ENCODE data around the gene RABL6. TPM values are rescaled to one million over a fixed set of nuclear protein-coding genes. Genes with fewer than 3 reads are reported as not detected.
"Not testable (repeated sequence)": the region's sequence is repeated elsewhere in the genome, so short reads cannot be mapped to it uniquely, and the experiment has no call there.

The RABL6 gene
- total and polyA plus RNA-seq, 3 donors from 2014 or later, result 69.1 to 103 (median 95.1) TPM

GRCh38 chr9:136835932-136836904 is 28.5 kb downstream of the RABL6 start:
- TF ChIP-seq POLR2A (IDR thresholded peaks at IDR 0.05) (no peak), CTCF (IDR thresholded peaks at IDR 0.05) (no peak)
- Histone ChIP-seq H3K9me3 (no peaks in the 10 kb centered on the region), H3K4me3 (no peak overlapping the region), H3K4me1 (peaks cover 11% of the 10 kb centered on the region), H3K27me3 (no peaks in the 10 kb centered on the region), H3K36me3 (ENCODE audit: low read depth, missing control alignments) (no peaks in the 10 kb centered on the region), H3K27ac (no peak overlapping the region)
- no peak for DNase-seq
- WGBS, 2 donors, result 79 to 89% methylated on average over 6 to 21 of the region's 21 CpGs
- intact Hi-C loops (cut with DNase I; ENCODE audit: low total_unique reads), result loop anchor here (10.0 kb wide), 1 partner anchor 199 kb away; the partner anchor contains the start of gene FUT7

- Histone ChIP-seq H3K4me3 (no peak overlapping the region), H3K4me1 (peaks cover 21% of the 10 kb centered on the region), H3K36me3 (ENCODE audit: low read depth, missing control alignments) (no peaks in the 10 kb centered on the region), H3K27me3 (no peaks in the 10 kb centered on the region), H3K27ac (no peak overlapping the region), H3K9me3 (no peaks in the 10 kb centered on the region)
- 93 to 95% methylated on average over 6 to 26 of the region's 27 CpGs for WGBS, 2 donors
- intact Hi-C loops (cut with DNase I; ENCODE audit: low total_unique reads), result loop anchor here (10.0 kb wide), 1 partner anchor 198 kb away; the partner anchor contains the start of gene FUT7
- no peak for DNase-seq
- TF ChIP-seq CTCF (IDR thresholded peaks at IDR 0.05), result no peak
- no peak for TF ChIP-seq POLR2A (IDR thresholded peaks at IDR 0.05)
These were observed 29.6 kb downstream of the RABL6 start for GRCh38 chr9:136837146-136837855.

GRCh38 chr9:136837856-136838277 is 30.1 kb downstream of the RABL6 start:
- H3K4me3 ChIP-seq; H3K36me3 ChIP-seq (ENCODE audit: low read depth, missing control alignments); H3K9me3 ChIP-seq; H3K27me3 ChIP-seq; DNase-seq; H3K27ac ChIP-seq: not testable (repeated sequence)
- H3K4me1 ChIP-seq, result peaks cover 21% of the 10 kb centered on the region
- WGBS, 2 donors, result 87 to 100% methylated on average over 1 to 15 of the region's 15 CpGs
- intact Hi-C loops (cut with DNase I; ENCODE audit: low total_unique reads), result loop anchor here (10.0 kb wide), 1 partner anchor 197 kb away; the partner anchor contains the start of gene FUT7

GRCh38 chr9:136838314-136839228 is 30.8 kb downstream of the RABL6 start:
- 80 to 94% methylated on average over 6 to 26 of the region's 29 CpGs for WGBS, 2 donors
- Histone ChIP-seq H3K36me3 (ENCODE audit: low read depth, missing control alignments) (no peaks in the 10 kb centered on the region), H3K4me3 (no peak overlapping the region), H3K27ac (no peak overlapping the region), H3K4me1 (peaks cover 28% of the 10 kb centered on the region), H3K27me3 (no peaks in the 10 kb centered on the region), H3K9me3 (no peaks in the 10 kb centered on the region)
- DNase-seq, result no peak
- TF ChIP-seq POLR2A (IDR thresholded peaks at IDR 0.05) (no peak), CTCF (IDR thresholded peaks at IDR 0.05) (no peak)
- intact Hi-C loops (cut with DNase I; ENCODE audit: low total_unique reads), result loop anchor here (10.0 kb wide), 1 partner anchor 196 kb away; the partner anchor contains the start of gene FUT7
